Osteocyte (in vitro differentiated cells): ENCODE data around the gene DCAF8L2. TPM values are rescaled to one million over a fixed set of nuclear protein-coding genes. Genes with fewer than 3 reads are reported as not detected.

Experiments used
- DNase-seq: peaks from one replicate; pipeline ENCODE4 v3.0.0; 2021; ENCODE audit warnings: mixed read lengths; ENCODE audit not compliant: unreplicated experiment; ENCODE audit errors: extremely low spot score
- H3K27ac Mint-ChIP-seq: one replicate; pipeline ENCODE4 v1.8.0; 2021; ENCODE audit warnings: mild to moderate bottlenecking, mixed read lengths; ENCODE audit not compliant: unreplicated experiment
- H3K27me3 Mint-ChIP-seq: one replicate; pipeline ENCODE4 v1.8.0; 2021; ENCODE audit warnings: mixed read lengths; ENCODE audit not compliant: unreplicated experiment
- H3K36me3 Mint-ChIP-seq: one replicate; pipeline ENCODE4 v1.8.0; 2021; ENCODE audit warnings: mixed read lengths; ENCODE audit not compliant: unreplicated experiment
- H3K4me1 Mint-ChIP-seq: one replicate; pipeline ENCODE4 v1.8.0; 2021; ENCODE audit warnings: mixed read lengths; ENCODE audit not compliant: unreplicated experiment
- H3K4me3 Mint-ChIP-seq: one replicate; pipeline ENCODE4 v1.8.0; 2021; ENCODE audit warnings: mild to moderate bottlenecking, moderate library complexity, mixed read lengths; ENCODE audit not compliant: unreplicated experiment
- H3K9me3 Mint-ChIP-seq: one replicate; pipeline ENCODE4 v1.8.0; 2021; ENCODE audit warnings: mixed read lengths; ENCODE audit not compliant: unreplicated experiment
- CTCF ChIP-seq: fragments of 200-600 bp; sonication (generic); IDR thresholded peaks from 2 replicates; pipeline ENCODE4 v1.5.0; 2021; ENCODE audit warnings: antibody characterized with exemption, mild to moderate bottlenecking, moderate library complexity
- total RNA-seq: library from RNA; stranded (reverse); gene quantifications from 2 replicates; pipeline ENCODE4 v1.2.1, GENCODE V29; 2021

Gene DCAF8L2
- total RNA-seq, 1 donor from 2014 or later, result not detected

- DNase-seq, result no peak
- Mint-ChIP-seq H3K4me3 (no peak overlapping the region), H3K27ac (no peak overlapping the region), H3K9me3 (peaks cover 17% of the 10 kb centered on the region), H3K27me3 (no peaks in the 10 kb centered on the region), H3K36me3 (no peaks in the 10 kb centered on the region), H3K4me1 (no peaks in the 10 kb centered on the region)
- no peak for TF ChIP-seq CTCF
These were observed 161.8 kb downstream of the DCAF8L2 start for GRCh38 chrX:27751976-27752375.

- H3K9me3 Mint-ChIP-seq, result peaks cover 17% of the 10 kb centered on the region
- H3K27me3 Mint-ChIP-seq, result no peaks in the 10 kb centered on the region
- TF ChIP-seq CTCF, result no peak
- no peaks in the 10 kb centered on the region for H3K36me3 Mint-ChIP-seq
- H3K27ac Mint-ChIP-seq, result no peak overlapping the region
- no peak overlapping the region for H3K4me3 Mint-ChIP-seq
- no peak for DNase-seq
- peaks cover 9% of the 10 kb centered on the region for H3K4me1 Mint-ChIP-seq
These were observed 175.6 kb downstream of the DCAF8L2 start for GRCh38 chrX:27765718-27766117.

GRCh38 chrX:27767387-27767786 lies 177.2 kb downstream of the DCAF8L2 start:
- no peaks in the 10 kb centered on the region for H3K27me3 Mint-ChIP-seq
- no peaks in the 10 kb centered on the region for H3K36me3 Mint-ChIP-seq
- H3K9me3 Mint-ChIP-seq, result peaks cover 11% of the 10 kb centered on the region
- TF ChIP-seq CTCF, result no peak
- DNase-seq, result no peak
- peaks cover 9% of the 10 kb centered on the region for H3K4me1 Mint-ChIP-seq
- H3K27ac Mint-ChIP-seq, result no peak overlapping the region
- H3K4me3 Mint-ChIP-seq, result no peak overlapping the region

GRCh38 chrX:27775984-27776383 lies 185.8 kb downstream of the DCAF8L2 start:
- peaks cover 5% of the 10 kb centered on the region for H3K4me1 Mint-ChIP-seq
- no peak overlapping the region for H3K27ac Mint-ChIP-seq
- H3K9me3 Mint-ChIP-seq, result no peaks in the 10 kb centered on the region
- H3K27me3 Mint-ChIP-seq, result no peaks in the 10 kb centered on the region
- H3K4me3 Mint-ChIP-seq, result no peak overlapping the region
- no peaks in the 10 kb centered on the region for H3K36me3 Mint-ChIP-seq
- DNase-seq, result no peak
- TF ChIP-seq CTCF, result no peak

GRCh38 chrX:27796640-27797257 lies 206.6 kb downstream of the DCAF8L2 start:
- DNase-seq, result no peak
- Mint-ChIP-seq H3K27me3 (peaks cover 3% of the 10 kb centered on the region), H3K27ac (no peak overlapping the region), H3K9me3 (no peaks in the 10 kb centered on the region), H3K36me3 (no peaks in the 10 kb centered on the region), H3K4me3 (no peak overlapping the region), H3K4me1 (no peaks in the 10 kb centered on the region)
- no peak for TF ChIP-seq CTCF
